ENCODE results near the gene AGXT2.

Gene AGXT2

DNA sequence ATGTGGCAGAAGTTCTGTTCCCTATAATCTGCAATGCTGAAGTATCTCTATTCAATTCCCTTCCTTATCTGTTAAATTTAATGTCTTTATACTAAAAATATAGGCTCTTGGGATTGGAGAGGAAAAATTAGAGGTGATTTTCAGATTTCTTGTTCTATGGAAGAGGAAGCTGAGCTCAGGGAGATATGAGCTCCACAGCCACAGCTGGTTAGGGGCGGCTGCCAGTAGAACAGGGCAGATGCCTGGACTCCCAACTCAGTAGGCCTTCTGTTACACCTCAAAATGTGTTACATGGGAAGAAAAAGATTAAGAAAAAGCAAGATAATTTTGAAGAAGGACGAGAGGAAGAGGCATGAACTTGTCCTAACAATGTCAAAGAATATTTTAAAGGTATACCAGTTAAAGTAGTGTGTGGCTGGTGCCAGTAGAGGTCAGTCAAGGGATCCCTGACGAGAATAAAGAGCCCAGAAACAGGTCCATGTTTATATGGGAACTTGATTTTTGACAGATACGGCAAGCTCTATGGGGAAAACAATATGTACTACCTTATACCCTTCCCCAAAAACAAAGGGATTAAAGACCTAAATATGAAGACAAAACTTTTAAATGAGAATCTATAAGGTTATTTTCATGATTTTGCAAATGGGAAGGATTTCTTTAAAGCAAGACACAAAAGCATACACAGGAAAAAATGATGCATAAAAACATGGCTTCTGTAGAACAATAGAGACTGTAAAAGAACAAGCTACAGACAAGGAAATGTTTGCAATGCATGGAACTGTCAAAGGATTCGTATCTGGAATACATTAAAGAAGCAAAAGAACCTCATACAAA is 89.7 kb downstream of the AGXT2 start:
- no peak for DNase-seq

DNA sequence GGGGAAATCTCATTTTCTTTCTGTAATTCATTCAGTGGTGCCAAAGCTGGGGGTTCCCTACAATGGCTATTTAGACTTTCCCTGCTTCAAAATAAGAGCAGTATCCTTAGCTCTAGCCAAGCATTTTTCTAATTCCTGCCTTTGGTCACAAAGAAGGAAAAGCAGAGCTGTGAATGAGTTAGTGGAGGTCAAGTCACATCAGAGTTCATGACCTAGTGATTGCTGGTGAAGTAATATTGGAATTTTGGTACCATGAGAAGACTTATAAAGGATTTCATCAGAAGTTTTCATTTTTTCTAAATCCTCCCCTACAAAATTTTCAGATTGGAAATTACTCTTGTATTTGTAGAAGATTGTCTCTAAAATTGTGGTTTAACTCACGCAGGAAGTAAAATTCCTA is 90.4 kb downstream of the AGXT2 start:
- no peak for DNase-seq

Measured in NCI-H1092 (cell line).